ENCODE data around the gene SRP9. TPM values are rescaled to one million over a fixed set of nuclear protein-coding genes. Genes with fewer than 3 reads are reported as not detected.

The SRP9 gene
- total and polyA plus RNA-seq, 10 of the 15 experiments (the other 5 are each of a cell fraction or from before 2014, with no cell fraction given): 248 to 1,200 (median 514) TPM

- H3K9me3 ChIP-seq (replicated peaks; ENCODE audit: control insufficient read depth, insufficient read depth, low read length): no peaks in the 10 kb centered on the region; the same call in 2 of the 3 replicates
- peak overlapping the region; percentile 74 for H2AFZ ChIP-seq (ENCODE audit: control insufficient read depth, low read depth, low read length)
- SMC1A ChIA-PET (ENCODE audit: uncharacterized antibody, unreplicated experiment): interaction anchor here (0.5 to 3.5 kb wide), 10 partner anchors 71 to 740 kb away, joined by 3 to 29 read pairs (median 6); partner anchors contain the start of genes PYCR2 and TMEM63A
- peak overlapping the region; percentile 56; the same call in 1 of the 2 replicates for H3K4me2 ChIP-seq (ENCODE audit: control insufficient read depth, insufficient read depth)
- no peaks in the 10 kb centered on the region for H3K27me3 ChIP-seq (replicated peaks in 1 of 2; ENCODE audit: control insufficient read depth in 2 of 2, insufficient read depth in 2 of 2, low read length in 1 of 2)
- BruUV-seq (replicated peaks): no TSS peak
- DNase-seq (ENCODE audit: low read depth, low spot score) (no peak), ATAC-seq (no peak), FAIRE-seq (no peak)
- peak overlapping the region; percentile 87 for H3K4me3 ChIP-seq
- TF ChIP-seq MYC (IDR thresholded peaks at IDR 0.05; ENCODE audit: insufficient read depth, insufficient read length, insufficient replicate concordance, low read length, severe bottlenecking): no peak
- TF ChIP-seq ATF2 (IDR thresholded peaks at IDR 0.05; ENCODE audit: low read length): 0 out of 2 replicates have a peak, but pooled peaks have one; percentile 27
- in situ Hi-C loops (cut with MboI) (loop anchor here (5.0 to 10.0 kb wide), 2 partner anchors 134 to 304 kb away; no protein-coding TSS in a partner anchor), intact Hi-C loops (cut with micrococcal nuclease; ENCODE audit: unreplicated experiment) (loop anchor here (5.0 to 10.0 kb wide), 2 partner anchors 144 to 336 kb away; partner anchors contain the start of gene PYCR2)
- H3K36me3 ChIP-seq (ENCODE audit: control insufficient read depth in 2 of 2, insufficient read depth in 2 of 2, low read length in 1 of 2): peaks cover 0 to 6% of the 10 kb centered on the region in 2 experiments; a peak in 1 of 4 replicates
- CTCF ChIA-PET: interaction anchor here (0.6 to 6.2 kb wide), 33 partner anchors 8 to 613 kb away, joined by 3 to 57 read pairs (median 5); partner anchors contain the start of genes PYCR2, SDE2 and TMEM63A
- WGBS (ENCODE audit: insufficient coverage, insufficient replicate concordance, low lambda C conversion rate, missing lambda C conversion rate): 0% methylated on average over 3 of the region's 3 CpGs
- peaks cover 50% of the 10 kb centered on the region for H3K79me2 ChIP-seq (ENCODE audit: control insufficient read depth, insufficient read depth, low read length)
- H3K9ac ChIP-seq (ENCODE audit: control insufficient read depth, insufficient read depth, low read length): peak overlapping the region; percentile 95
- POLR2A ChIA-PET: interaction anchor here (0.6 to 3.8 kb wide), 7 partner anchors 14 to 310 kb away, joined by 3 to 30 read pairs (median 5); partner anchors contain the start of gene TMEM63A
- no peaks in the 10 kb centered on the region for H3K4me1 ChIP-seq (ENCODE audit: control insufficient read depth, insufficient read depth, low read length)
- H4K20me1 ChIP-seq (ENCODE audit: control insufficient read depth, insufficient read depth): no peaks in the 10 kb centered on the region; the same call in 1 of the 2 replicates
- RAD21 ChIA-PET (ENCODE audit: unreplicated experiment): interaction anchor here (0.7 to 5.2 kb wide), 14 partner anchors 10 to 1786 kb away, joined by 3 to 39 read pairs (median 4); partner anchors contain the start of genes EPHX1 and TMEM63A
- peak overlapping the region; percentile 96 for H3K27ac ChIP-seq (ENCODE audit: control insufficient read depth, insufficient read depth)
Observed at GRCh38 chr1:225778337-225778669, 677 bp downstream of the SRP9 start.
